Left renal pelvis (tissue), 4 donors: ENCODE measurements around the gene CLN6. TPM values are rescaled to one million over a fixed set of nuclear protein-coding genes. Genes with fewer than 3 reads are reported as not detected.

Source experiments
- polyA plus RNA-seq, 4 donors: library from polyadenylated mRNA; unstranded; fragments of 120-200 nt; gene quantifications; one replicate each; pipeline ENCODE4 v1.2.1, GENCODE V29; 2013; ENCODE audit not compliant: insufficient read length in 4 of 4

CLN6 gene
- polyA plus RNA-seq, 4 donors = 17.9 to 46.4 (median 33.8) TPM

Other genes starting within 250 kb of the CLN6 start
- gene PIAS1, start 175.4 kb downstream of the CLN6 start, polyA plus RNA-seq = 10 to 100 TPM; 39.4 to 52.0 (median 44.9) TPM
- 10 to 100 TPM; 12.8 to 40.6 (median 30.3) TPM for gene CALML4, start 24.4 kb downstream of the CLN6 start, polyA plus RNA-seq
- gene FEM1B, start 48.0 kb upstream of the CLN6 start, polyA plus RNA-seq = 10 to 100 TPM; 53.4 to 69.8 (median 58.3) TPM
- gene ITGA11, start 202.4 kb upstream of the CLN6 start, polyA plus RNA-seq = 10 to 100 TPM in 1 of 4 donors, 1 to 10 TPM in 3; 3.4 to 23.2 (median 4.4) TPM